HG03103 (cell line): ENCODE measurements around the gene LMO7.
"Not testable (repeated sequence)": the region's sequence is repeated elsewhere in the genome, so short reads cannot be mapped to it uniquely, and the experiment has no call there.

Source experiments
- ATAC-seq: cut with Tn5 transposase; IDR thresholded peaks from one replicate; pipeline ENCODE4 v1.9.1; 2021; ENCODE audit warnings: low read depth; ENCODE audit not compliant: unreplicated experiment

Gene LMO7

DNA sequence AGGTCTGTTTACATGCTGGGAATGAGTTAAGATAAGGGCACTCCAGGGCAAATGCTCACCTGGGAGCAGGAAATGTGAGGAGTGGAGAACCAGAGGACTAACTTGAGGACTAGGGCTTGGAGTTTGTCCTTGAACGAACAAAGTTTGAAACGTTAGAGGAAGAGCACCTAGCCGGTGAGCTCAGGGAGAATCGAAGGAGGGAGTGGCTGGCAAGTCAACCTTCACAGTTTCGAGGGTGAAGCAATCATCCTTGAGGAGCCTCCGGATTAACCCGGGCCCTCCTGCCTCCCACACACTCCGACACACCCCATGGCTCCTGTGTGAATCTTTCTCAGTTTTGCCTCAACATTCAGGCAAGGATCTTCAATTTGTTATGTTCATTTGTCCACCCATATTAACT is 58.6 kb downstream of the LMO7 start:
- ATAC-seq: no peak

DNA sequence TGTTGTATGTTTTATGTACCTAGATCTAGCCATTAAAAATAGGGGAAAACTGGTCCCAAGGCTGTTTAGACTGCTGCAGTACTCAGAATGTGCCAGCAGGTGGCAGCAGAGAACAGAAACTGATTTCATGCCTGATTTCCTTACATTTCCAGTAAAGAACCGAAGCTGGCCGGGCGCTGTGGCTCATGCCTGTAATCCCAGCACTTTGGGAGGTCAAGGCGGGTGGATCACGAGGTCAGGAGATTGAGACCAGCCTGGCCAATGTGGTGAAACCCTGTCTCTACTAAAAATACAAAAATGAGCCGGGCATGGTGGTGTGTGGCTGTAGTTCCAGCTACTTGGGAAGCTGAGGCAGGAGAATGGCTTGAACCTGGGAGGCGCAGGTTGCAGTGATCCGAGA is 59.8 kb downstream of the LMO7 start:
- not testable (repeated sequence) for ATAC-seq

DNA sequence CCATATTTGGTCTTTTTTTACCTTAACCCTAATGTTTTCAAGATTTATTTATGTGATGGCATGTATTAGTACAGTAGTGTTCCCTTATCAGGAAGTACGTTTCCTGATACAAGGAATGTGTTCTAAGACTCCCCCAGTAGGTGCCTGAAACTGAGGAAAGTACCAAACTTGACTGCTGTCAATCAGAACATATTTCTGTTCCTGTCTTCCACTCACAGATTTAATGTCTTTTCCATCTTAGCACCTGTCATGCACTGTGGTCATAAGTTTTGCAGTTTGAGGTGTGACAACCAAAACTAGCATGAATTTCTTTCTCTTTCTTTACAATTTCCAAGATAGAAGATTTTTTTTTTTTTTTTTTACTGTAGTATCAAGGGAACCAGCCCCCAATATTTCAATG is 62.9 kb downstream of the LMO7 start:
- ATAC-seq: no peak

DNA sequence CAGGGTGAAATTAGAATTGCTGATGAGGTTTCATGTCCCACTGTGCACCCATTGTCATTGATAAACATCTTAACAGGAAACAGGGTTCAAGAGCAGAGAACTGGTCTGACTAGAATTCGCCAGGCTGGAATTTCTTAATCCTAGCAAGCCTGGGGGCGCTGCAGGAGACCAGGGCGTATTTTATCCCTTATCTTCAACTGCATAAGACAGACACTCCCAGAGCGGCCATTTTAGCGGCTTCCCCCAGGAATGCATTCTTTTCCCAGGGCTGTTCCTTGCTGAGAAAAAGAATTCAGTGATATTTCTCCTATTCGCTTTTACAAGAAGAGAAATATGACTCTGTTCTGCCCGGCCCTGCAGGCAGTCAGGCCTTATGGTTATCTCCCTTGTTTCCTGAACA is 63.6 kb downstream of the LMO7 start:
- not testable (repeated sequence) for ATAC-seq

DNA sequence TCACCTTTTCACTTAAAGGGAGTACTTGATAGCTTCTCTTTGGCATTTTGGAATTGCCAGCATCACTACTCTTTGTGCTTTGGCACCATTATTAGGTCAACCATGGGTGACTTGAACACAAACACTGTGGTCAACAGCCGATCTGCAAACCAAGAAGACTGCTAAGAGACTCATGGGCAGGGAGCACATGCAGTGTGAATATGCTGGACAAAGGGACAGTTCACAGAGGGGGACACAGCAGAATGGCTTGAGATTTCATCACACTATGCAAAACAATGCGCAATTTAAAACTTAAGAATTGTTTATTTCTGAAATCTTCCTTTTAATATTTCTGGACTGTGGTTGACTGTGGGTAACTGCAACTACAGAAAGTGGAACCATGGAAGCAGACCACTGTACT is 64.4 kb downstream of the LMO7 start:
- ATAC-seq: no peak

DNA sequence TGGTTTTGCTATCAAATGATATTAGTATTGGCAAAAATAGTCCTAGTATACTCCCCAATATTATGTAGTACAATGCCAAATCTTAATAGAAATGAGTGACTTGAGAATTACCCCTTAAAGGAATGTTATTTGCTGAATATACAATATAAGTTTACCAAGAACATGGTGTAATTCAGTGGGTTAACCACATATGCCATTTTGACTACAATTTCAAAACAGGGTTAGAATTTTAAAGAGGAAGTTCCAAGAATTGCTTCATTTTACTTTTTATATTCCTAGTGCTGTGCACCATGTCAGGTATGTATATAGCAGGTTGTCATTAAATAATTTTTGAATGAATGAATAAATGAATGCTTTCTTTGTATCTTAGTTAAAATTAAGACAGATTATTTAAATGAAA is 66.3 kb downstream of the LMO7 start:
- no peak for ATAC-seq

DNA sequence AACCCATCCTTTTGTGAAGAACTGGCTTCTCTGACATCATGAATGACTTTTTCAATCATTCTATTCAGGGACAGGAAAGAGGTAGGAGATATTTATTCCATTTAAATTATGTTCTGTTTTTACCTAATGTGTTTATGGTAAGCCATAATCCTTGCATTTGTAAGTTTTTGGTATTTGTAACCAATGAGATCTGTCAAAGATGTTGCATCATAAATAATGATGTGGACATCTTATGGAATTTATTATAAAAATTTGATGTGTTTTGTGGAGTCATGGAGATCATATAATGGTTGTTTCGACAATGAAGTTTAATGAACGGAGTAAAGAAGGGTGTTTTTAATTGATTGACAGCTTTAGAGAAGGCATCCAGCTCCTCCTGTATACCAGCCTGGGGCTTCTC is 67.6 kb downstream of the LMO7 start:
- ATAC-seq: no peak

DNA sequence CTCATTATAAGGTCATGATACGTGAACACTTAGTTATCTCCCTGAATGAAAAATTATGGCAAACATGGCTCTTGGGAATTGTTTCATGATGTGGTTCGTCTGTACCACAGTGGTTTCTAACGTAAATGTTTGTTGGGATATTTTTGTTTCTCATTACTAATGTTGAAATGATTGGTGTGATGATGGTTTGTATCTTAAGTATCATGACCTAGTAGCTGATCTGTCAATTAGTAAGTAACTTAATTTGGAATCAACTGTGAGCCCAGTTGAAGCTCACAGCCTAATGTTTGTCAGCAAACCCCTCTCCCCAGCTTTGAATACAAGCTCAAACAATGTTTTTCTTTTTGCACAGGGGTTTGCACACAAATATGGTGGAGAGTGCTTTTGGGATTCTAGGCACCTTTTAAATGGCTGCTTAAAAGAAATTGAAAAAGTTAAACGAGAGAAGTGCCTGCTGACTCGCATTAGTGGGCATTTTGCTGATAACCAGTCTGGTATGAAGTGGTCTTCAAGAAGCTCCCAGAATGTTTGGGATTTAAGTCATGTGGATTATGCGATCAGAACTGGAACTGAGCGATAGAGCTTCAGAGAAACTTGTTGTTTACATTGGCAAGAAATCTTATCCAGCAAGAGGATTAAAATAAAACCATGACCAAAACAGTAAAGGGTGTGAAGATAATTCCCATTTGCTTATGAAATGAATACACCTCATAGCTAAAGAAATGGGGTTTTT is 68.2 kb downstream of the LMO7 start:
- ATAC-seq: no peak

DNA sequence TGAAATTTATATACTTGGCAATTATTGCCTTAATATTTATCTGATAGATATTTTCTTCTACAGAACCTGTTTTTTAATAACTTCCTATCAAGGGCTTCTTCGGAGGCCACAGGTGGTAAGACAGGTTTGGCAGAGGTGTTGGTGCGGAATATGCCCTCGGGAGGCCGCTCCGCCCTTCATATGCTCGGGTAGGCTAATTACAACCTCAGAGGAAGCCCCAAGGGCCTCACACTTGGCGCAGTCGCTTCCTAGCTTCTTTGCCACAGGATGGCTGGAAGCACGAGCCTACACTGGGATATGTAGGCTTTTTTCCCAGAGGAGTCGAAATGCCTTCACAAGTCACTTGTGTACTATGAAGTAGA is 68.8 kb downstream of the LMO7 start:
- no peak for ATAC-seq

DNA sequence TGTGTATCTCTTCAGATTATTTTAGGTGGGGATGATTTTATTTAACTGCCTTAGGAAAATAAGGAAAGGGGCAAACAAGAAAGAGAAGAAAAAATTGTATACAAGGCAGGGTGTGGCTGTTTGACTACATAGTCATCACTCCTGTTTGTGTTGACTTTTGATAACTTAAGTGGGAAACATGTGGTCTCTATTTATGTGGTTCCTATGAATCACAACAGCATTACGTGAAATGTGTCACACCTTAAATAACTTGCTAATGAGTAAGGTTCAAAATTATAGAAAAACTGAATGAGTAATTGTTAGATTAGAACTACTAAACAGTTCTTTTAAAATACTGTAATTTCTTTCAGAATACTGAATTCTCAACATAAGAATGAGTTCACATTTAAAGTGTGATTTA is 69.3 kb downstream of the LMO7 start:
- no peak for ATAC-seq

DNA sequence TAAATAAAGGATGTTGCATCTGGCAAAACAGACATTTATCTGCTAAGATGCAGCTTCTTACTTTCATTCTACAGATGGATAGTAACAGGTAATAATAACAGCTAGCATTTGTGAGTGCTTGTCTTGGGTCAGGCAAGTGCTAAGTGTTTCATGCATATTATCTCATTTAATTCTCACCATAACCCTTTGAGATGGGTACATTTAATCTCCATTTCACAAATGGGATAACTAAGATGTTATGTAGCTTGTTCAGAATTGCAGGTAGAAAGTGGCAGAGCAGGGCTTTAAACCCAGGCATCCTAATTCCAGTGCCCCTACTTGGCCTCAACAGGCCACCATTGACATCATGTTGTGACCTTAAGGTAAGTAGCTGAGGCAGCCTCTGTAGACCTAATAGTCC is 69.8 kb downstream of the LMO7 start:
- no peak for ATAC-seq

DNA sequence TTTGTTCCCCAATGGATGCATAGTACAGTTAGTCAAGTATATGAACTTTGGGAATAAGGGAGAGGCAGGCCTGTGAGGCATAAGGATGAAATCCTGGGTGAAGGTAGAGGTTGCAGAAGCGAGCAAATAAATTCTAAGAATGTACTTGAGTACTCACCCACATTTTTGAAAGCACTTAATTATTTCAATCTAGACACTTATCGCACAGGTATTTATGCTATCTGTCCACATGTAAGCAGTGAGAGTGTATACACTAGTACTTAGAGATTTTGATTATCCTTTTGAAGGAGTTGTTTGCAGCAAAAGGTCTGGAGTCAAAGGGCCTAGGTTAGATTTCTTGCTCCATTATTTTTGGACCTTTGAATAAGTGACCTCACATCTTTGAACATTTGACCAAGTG is 77.7 kb downstream of the LMO7 start:
- no peak for ATAC-seq

DNA sequence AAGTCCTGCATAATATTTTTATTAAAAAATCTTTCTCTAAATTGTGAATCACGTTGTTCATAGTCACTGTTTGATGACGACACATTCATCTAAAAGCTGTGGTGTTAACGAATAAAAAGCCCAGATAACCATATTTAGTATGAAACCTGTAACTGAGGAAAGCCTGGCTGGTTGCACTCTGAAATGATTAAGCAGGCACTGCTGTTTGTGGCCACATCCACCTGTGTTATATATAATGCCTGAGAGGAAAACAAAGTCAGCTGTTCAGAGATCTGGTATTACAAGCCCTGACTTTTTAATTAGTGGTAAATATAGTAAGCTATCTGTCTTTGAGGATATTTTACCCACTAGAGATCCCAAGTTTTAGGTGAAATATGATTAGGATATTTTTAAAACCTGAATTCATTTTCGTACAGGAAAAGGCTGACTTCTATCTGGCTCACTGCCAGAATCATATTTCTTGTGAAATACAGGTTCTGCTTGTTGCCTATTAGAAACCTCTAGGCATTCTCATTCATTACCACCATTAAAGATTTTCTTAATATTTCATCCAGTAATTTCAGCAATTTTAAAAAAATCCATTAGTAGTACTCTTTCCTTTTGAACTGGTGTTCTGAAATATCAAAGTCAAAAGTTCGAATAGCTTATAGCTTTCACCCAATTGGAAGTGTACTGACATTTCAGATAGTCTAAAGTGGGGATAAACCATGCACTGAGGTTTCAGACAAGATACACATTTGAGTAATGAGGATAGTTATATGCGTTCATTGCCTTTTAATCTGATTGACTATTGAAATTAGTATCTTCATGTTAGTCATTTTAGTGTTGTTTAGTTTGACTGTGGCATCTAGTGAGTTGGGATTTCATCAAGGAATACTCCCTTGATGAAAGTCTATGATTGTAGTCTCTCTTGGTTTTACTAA is 79.7 kb downstream of the LMO7 start:
- peak; percentile 95 for ATAC-seq

DNA sequence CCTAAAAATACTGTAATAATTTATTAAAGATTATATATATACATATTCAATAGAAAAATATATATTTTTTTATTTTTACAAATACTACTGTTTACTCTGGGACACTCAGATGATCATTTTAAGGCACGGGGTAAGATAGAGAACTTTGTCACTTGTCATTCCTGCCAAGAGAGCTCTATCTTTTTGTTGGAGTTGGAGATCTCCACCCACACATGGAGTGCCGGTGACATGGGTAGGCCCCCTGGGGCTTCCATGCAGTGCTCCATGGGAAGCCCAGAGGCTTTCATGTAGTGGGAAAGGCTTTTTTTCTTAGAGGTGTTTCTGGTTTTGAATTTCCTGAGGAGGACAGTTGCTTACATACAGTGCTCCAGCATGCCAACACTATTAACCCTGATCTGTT is 81.4 kb downstream of the LMO7 start:
- ATAC-seq: no peak

DNA sequence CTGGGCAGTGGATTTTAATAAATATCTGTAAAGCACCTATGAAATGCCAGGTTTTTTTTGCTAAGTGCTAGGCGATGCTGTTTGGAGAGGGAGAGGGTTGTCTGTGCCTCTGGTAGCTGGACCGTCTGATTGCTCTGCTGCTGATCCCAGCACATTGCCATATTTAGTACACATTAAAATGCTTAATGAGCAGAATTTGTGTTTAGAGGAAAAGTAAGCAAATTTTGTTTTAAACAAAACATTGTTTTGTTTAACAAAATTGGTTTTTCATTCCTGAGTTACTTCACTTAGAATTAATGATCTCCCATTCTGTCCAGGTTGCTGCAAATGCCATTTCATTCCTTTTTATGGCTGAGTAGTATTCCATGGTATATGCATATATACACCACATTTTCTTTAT is 85.2 kb downstream of the LMO7 start:
- ATAC-seq: no peak

DNA sequence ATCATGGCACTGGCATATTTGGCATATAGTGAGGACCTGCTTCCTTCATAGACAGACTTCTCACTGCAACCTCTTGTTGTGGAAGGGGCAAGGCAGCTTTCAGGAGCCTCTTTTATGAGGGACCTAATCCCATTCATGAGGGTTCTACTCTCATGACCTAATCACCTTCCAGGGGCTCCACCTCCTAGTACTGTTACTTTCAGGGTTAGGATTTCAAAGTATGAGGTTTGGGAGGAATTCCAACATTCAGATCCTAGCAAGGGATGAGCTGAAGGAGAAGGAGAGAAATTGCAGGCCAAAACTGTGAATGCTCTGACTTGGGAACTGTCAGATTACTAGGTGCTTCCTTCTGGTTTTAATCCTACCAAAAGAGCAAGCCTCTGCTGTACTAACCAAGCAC is 87.8 kb downstream of the LMO7 start:
- ATAC-seq: no peak

DNA sequence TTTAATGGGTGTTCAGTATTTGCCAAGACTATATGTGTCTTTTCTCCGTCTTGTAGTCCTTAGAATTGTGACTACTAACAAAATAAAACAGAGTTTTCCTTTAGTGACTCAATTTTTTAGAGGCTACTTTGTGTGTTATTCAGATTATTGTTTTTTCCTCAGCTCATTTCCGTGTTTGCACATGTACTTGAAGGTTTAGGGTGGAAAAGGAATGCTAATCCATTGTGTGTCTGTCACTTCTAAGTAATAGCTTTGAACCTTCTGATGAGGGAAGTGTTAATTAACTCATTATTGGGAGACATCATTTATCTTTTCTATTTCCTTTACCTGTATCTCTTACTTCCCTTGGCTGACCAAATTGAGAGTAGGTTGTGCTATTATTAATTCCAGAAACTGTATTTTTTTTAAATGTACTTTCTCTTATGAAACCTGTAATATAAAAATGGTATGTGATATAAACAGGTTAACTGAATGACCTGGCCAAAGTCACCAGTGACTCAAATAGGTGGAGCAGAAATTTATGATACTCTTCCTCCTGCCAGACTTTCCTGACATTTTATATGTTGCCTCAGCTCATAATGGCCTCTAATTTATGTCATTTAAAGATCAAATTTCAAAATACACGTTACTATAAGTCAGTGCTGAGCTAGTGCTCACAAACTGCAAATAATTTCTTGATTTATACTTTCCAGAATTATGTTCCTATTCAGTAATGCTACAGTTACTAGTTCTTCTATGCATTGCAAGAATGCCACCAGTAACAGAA is 88.8 kb downstream of the LMO7 start:
- no peak for ATAC-seq

DNA sequence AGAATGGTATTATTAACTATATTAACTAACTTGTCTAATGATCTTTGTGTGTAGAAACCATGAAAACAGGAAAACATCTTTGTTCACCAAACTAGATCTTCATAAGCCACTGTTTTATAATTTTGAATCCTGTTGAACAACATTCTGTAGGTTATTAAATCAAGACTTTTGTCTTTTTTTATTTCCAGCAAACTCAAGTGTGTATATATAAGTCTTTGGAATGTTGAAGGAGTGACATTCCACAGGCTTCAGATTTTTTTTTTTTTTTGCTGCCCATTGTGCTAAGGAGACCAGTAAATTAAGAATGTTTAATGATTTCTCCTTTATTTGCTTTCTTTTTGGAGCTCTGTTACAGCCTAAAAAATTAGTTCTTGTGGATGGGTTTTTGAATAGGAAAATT is 89.6 kb downstream of the LMO7 start:
- ATAC-seq: no peak

DNA sequence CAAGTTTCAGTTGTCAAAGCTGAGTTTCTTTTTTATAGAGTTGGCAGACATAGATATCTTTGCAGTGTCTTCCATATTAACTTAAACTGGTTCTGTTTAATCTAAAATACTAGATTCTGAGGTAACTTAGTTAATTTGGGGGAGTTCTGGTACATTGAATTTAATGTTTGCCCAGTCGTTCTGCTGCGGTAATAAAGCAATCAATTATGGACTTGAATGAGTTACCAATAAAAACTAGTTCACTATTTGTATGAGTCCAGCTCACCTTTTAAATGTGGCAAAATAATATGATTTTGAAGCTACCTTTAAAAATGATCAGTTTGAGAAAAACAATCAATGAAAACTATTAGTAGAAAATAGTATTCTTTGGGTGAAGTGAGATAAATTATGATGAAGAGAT is 90.2 kb downstream of the LMO7 start:
- ATAC-seq: no peak

DNA sequence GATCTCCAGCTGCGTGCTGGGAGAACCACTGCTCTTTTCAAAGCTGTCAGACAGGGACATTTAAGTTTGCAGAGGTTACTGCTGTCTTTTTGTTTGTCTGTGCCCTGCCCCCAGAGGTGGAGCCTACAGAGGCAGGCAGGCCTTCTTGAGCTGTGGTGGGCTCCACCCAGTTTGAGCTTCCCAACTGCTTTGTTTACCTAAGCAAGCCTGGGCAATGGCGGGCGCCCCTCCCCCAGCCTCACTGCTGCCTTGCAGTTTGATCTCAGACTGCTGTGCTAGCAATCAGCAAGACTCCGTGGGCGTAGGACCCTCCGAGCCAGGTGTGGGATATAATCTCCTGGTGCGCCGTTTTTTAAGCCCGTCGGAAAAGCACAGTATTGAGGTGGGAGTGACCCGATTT is 97.0 kb downstream of the LMO7 start:
- not testable (repeated sequence) for ATAC-seq

DNA sequence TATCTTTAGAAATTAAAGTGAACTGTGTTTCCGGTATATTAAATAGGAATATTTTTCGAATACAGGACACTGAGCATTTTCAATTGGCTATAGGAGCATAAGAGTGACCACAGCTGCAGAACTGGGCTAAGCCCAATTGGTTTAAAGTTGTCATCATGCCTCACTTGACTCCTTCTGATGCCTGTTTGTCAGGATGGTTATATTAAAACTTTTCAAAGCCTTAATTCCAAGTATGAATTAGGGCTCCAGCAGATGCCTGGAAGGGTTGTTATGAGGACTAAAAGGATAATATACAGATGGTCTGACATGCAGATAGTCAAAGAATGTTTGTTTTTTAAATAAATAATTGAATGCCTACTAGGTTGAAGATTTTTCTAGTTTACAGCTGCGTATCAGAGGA is 100.0 kb downstream of the LMO7 start:
- ATAC-seq: no peak
